Tibial nerve (tissue), 3 donors: Measurements from ENCODE around the gene SLCO3A1.

Source experiments
- CTCF ChIP-seq, 5 experiments: fragments of 200-600 bp in 3 of 5; fragments of 450-650 bp in 2 of 5; sonication (generic) in 3 of 5; IDR thresholded peaks; one replicate each; pipeline ENCODE4 v1.5.1; 2016 to 2019; ENCODE audit warnings: antibody characterized with exemption in 5 of 5, mild to moderate bottlenecking in 3 of 5, moderate library complexity in 2 of 5
- POLR2A ChIP-seq, 2 donors: fragments of 450-650 bp; IDR thresholded peaks; one replicate each; pipeline ENCODE4 v1.6.1; 2017; ENCODE audit warnings: antibody characterized with exemption in 2 of 2, mild to moderate bottlenecking in 2 of 2, moderate library complexity in 2 of 2

GRCh38 chr15:91950631-91951329, 97.3 kb downstream of the SLCO3A1 start:
- no peak for TF ChIP-seq CTCF (IDR thresholded peaks at IDR 0.05)
- no peak for TF ChIP-seq POLR2A (IDR thresholded peaks at IDR 0.05)
